Endometrial microvascular endothelial cells (primary cell): Measurements from ENCODE around the gene CDC25A. TPM values are rescaled to one million over a fixed set of nuclear protein-coding genes. Genes with fewer than 3 reads are reported as not detected.
"Not testable (repeated sequence)": the region's sequence is repeated elsewhere in the genome, so short reads cannot be mapped to it uniquely, and the experiment has no call there.

Experiments
- in situ Hi-C: cut with HindIII; loops from 2 replicates; pipeline ENCODE4 v1.10.0; 2017; ENCODE audit warnings: low sequenced_read_pairs, low pct_unique_long_range_greater_than_20kb; ENCODE audit errors: inconsistent ontology term
- total RNA-seq: library from RNA; depleted of rRNA; stranded (reverse); fragments of >200 nt; gene quantifications from one replicate; pipeline ENCODE4 v1.2.3, GENCODE V29; 2015; ENCODE audit errors: inconsistent ontology term

CDC25A gene
- total RNA-seq, 1 donor from 2014 or later, result 15.6 TPM

- in situ Hi-C loops, result no loop called here
Measured at GRCh38 chr3:48120223-48120622, 68.0 kb downstream of the CDC25A start.

DNA sequence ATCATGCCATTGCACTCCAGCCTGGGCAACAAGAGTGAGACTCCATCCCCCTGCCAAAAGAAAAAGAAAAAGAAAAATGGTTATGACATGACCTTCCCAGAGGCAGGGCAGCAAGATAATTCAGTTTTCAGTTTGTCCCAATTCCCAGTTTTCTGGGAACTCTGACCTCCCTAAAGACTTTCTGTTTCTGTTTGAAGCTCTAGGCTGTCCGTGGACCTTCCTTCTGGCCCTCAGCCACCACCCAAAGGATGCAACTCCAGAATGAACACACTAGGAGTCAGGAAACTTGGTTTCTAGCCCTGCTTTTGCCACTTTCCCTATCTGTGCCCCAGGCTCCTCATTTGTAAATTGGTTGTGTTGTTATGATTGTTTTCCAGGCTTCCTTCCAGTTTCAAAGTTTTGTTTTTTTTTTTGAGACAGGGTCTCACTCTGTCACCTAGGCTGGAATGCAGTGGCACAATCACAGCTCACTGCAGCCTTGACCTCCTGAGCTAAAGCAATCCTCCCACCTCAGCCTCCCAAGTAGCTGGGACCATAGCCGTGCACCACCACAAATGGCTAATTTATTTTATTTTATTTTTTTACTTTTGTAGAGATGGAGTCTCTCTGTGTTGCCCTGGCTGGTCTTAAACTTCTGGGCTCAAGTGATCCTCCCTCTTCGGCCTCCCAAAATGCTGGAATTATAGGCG lies 68.6 kb downstream of the CDC25A start:
- in situ Hi-C loops, result no loop called here

GRCh38 chr3:48118928-48119327 lies 69.3 kb downstream of the CDC25A start:
- in situ Hi-C loops, result no loop called here

DNA sequence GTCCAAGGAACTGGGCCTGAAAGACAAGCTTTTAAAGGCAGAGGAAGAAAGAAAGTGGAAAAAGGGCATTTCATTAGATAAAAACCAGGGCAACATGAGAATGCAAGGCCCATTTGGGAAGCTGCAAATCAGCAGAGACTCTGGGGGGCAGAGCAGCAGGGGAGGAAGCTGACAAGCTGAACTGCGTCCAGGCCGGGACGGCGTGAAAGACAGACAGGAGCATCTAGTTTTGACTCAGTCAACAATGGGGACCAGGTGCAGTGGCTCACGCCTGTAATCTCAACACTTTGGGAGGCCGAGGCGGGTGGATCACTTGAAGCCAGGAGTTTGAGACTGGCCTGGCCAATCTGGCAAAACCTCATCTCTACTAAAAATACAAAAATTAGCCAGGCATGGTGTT lies 69.9 kb downstream of the CDC25A start:
- in situ Hi-C loops, result no loop called here

- in situ Hi-C loops, result no loop called here
Measured at GRCh38 chr3:48112813-48113212, 75.4 kb downstream of the CDC25A start.

DNA sequence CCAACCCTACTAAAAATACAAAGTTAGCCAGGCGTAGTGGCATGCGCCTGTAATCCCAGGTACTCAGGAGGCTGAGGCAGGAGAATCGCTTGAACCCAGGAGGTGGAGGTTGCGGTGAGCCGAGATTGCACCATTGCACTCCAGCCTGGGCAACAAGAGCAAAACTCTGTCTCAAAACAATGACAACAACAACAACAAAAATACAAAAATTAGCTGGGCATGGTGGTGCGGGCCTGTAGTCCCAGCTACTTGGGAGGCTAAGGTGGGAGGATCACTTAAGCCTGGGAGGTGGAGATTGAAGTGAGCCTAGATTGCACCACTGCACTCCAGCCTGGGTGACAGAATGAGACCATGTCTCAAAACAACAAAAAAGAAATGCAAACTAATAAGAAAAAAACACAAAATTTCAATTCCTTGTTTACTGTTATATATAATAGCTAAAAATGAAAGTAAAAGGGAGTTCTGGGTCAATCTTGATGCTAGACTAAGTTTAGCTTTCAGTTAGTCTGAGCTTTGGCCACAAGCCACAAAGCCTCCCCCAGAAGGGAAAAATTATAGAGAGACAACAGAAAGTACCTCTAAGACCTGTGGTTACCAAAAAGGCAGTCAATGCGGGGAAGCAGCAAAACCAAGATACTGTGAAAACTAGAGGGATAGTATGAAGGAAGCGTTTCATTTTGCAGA lies 76.0 kb downstream of the CDC25A start:
- in situ Hi-C loops, result not testable (repeated sequence)

GRCh38 chr3:48110463-48110862 lies 77.8 kb downstream of the CDC25A start:
- in situ Hi-C loops, result no loop called here

DNA sequence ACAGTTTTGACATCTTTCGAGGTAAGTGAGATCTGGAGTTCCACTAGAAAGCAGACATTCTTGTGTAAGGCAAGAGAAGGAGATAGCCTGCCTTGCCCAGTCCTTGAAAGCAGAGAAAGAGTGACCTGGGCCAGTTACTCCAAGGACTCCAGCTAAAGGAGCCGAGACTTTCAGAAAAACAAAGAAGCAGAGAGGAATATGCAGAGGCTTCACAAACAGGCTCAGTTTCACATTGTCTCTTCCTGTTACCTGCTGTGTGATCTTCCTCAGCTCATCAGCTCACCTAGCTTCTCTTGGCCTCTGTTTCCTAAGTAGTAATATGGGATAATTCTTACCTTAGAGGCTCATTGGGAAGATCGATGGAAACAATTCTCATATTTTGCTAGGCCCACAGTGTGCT lies 81.0 kb downstream of the CDC25A start:
- in situ Hi-C loops, result no loop called here

Other genes with a start within 250 kb of the CDC25A start
- gene MAP4, start 172.0 kb downstream of the CDC25A start, total RNA-seq, result 156 TPM
- gene CAMP, start 35.1 kb upstream of the CDC25A start, total RNA-seq, result not detected
- 4.2 TPM for gene ZNF589, start 52.7 kb upstream of the CDC25A start, total RNA-seq
- 37.5 TPM for gene NME6, start 113.0 kb upstream of the CDC25A start, total RNA-seq
- gene SPINK8, start 145.2 kb upstream of the CDC25A start, total RNA-seq, result not detected
- gene FBXW12, start 183.8 kb upstream of the CDC25A start, total RNA-seq, result not detected
- 12.2 TPM for gene PLXNB1, start 241.7 kb upstream of the CDC25A start, total RNA-seq